Prostate gland (tissue), 2 donors: Measurements from ENCODE around the gene MECR. TPM values are rescaled to one million over a fixed set of nuclear protein-coding genes. Genes with fewer than 3 reads are reported as not detected.
"Not testable (repeated sequence)": the region's sequence is repeated elsewhere in the genome, so short reads cannot be mapped to it uniquely, and the experiment has no call there.

Experiments used
- DNase-seq: peaks from one replicate; pipeline ENCODE4 v3.0.0-alpha.2; 2019; ENCODE audit warnings: low spot score
- H3K27ac ChIP-seq, 2 donors: fragments of 200-600 bp; sonication (generic); 2 replicates each; pipeline ENCODE4 v1.5.1; 2017 to 2019
- H3K27me3 ChIP-seq: fragments of 200-600 bp; sonication (generic); replicated peaks from 2 replicates; pipeline ENCODE4 v1.5.1; 2019; ENCODE audit not compliant: insufficient read depth
- H3K36me3 ChIP-seq, 2 donors: fragments of 200-600 bp; sonication (generic); 1 replicate in 1 of 2; 2 replicates in 1 of 2; pipeline versions ENCODE4 v1.5.1 to v1.8.1; 2017 to 2019
- H3K4me1 ChIP-seq: fragments of 200-600 bp; sonication (generic); replicated peaks from 2 replicates; pipeline ENCODE4 v1.5.1; 2019
- H3K4me3 ChIP-seq, 2 donors: fragments of 200-600 bp; sonication (generic); 2 replicates each; pipeline ENCODE4 v1.5.1; 2017 to 2019
- H3K9me3 ChIP-seq: fragments of 200-600 bp; sonication (generic); 2 replicates; pipeline ENCODE4 v1.5.1; 2017
- CTCF ChIP-seq, 4 experiments: fragments of 200-600 bp in 2 of 4; fragments of 450-650 bp in 2 of 4; sonication (generic) in 2 of 4; IDR thresholded peaks; 1 replicate in 3 of 4; 2 replicates in 1 of 4; pipeline ENCODE4 v1.5.1; 2016 to 2019; ENCODE audit warnings: antibody characterized with exemption in 4 of 4, mild to moderate bottlenecking in 2 of 4, moderate library complexity in 2 of 4
- POLR2A ChIP-seq: fragments of 450-650 bp; IDR thresholded peaks from one replicate; pipeline ENCODE4 v1.6.1; 2016; ENCODE audit warnings: antibody characterized with exemption, mild to moderate bottlenecking
- POLR2AphosphoS5 ChIP-seq: sonication (generic); formaldehyde crosslinking; IDR thresholded peaks from one replicate; pipeline ENCODE4 v1.6.1; 2017; ENCODE audit warnings: antibody characterized with exemption
- WGBS: methylation state at CpG from one replicate; pipeline ENCODE4 v1.1.5; 2018; 5-methylcytosine and 5-hydroxymethylcytosine counted together
- intact Hi-C: fragments of 100-400 bp; cut with DNase I; formaldehyde crosslinking; loops from one replicate; pipeline ENCODE4 v1.14.2; 2022
- total RNA-seq, 2 donors: library from RNA; depleted of rRNA; stranded (reverse); fragments of >200 nt; gene quantifications; one replicate each; pipeline ENCODE4 v1.1.0, GENCODE V29; 2016

The MECR gene
- total RNA-seq, 2 donors from 2014 or later = 17.7 to 49.3 TPM

GRCh38 chr1:29222686-29223085 lies 8.0 kb downstream of the MECR start:
- DNase-seq = no peak
- Histone ChIP-seq H3K27me3 (no peaks in the 10 kb centered on the region), H3K4me3 (no peak overlapping the region), H3K36me3 (no peaks in the 10 kb centered on the region), H3K4me1 (no peaks in the 10 kb centered on the region), H3K9me3 (no peaks in the 10 kb centered on the region), H3K27ac (no peak overlapping the region)
- 86% methylated on average over 1 of the region's 1 CpG for WGBS
- TF ChIP-seq POLR2AphosphoS5 (no peak), CTCF (IDR thresholded peaks at IDR 0.05) (no peak), POLR2A (no peak)
- intact Hi-C loops = no loop called here

- H3K4me3 ChIP-seq, H3K9me3 ChIP-seq, H3K27ac ChIP-seq, H3K4me1 ChIP-seq, intact Hi-C loops, H3K36me3 ChIP-seq, DNase-seq, H3K27me3 ChIP-seq: not testable (repeated sequence)
- WGBS = 77% methylated on average over 6 of the region's 6 CpGs
Measured at GRCh38 chr1:29222260-29222659, 8.5 kb downstream of the MECR start.

- Histone ChIP-seq H3K4me3 (no peak overlapping the region), H3K9me3 (no peaks in the 10 kb centered on the region), H3K27ac (no peak overlapping the region), H3K4me1 (no peaks in the 10 kb centered on the region), H3K27me3 (no peaks in the 10 kb centered on the region), H3K36me3 (no peaks in the 10 kb centered on the region)
- WGBS = 91% methylated on average over 3 of the region's 3 CpGs
- intact Hi-C loops = no loop called here
- TF ChIP-seq CTCF (IDR thresholded peaks at IDR 0.05) (no peak), POLR2A (no peak), POLR2AphosphoS5 (no peak)
- DNase-seq = no peak
Measured at GRCh38 chr1:29221296-29221695, 9.4 kb downstream of the MECR start.

- Histone ChIP-seq H3K4me3 (no peak overlapping the region), H3K27ac (no peak overlapping the region), H3K9me3 (no peaks in the 10 kb centered on the region), H3K27me3 (no peaks in the 10 kb centered on the region), H3K36me3 (no peaks in the 10 kb centered on the region), H3K4me1 (no peaks in the 10 kb centered on the region)
- DNase-seq = no peak
- whole genome bisulfite sequencing = 80% methylated on average over 2 of the region's 2 CpGs
- intact Hi-C loops = no loop called here
- TF ChIP-seq POLR2AphosphoS5 = no peak
- no peak for TF ChIP-seq CTCF (IDR thresholded peaks at IDR 0.05)
- TF ChIP-seq POLR2A = no peak
Measured at GRCh38 chr1:29218223-29218622, 12.5 kb downstream of the MECR start.

- TF ChIP-seq CTCF (IDR thresholded peaks at IDR 0.05) = no peak
- no peak for TF ChIP-seq POLR2A
- TF ChIP-seq POLR2AphosphoS5 = no peak
- 93% methylated on average over 2 of the region's 2 CpGs for WGBS
- no peak for DNase-seq
- Histone ChIP-seq H3K27me3 (no peaks in the 10 kb centered on the region), H3K9me3 (no peaks in the 10 kb centered on the region), H3K4me1 (no peaks in the 10 kb centered on the region), H3K4me3 (no peak overlapping the region), H3K27ac (no peak overlapping the region), H3K36me3 (no peaks in the 10 kb centered on the region)
- intact Hi-C loops = no loop called here
Measured at GRCh38 chr1:29217633-29218032, 13.1 kb downstream of the MECR start.
